Heart left ventricle (tissue), 16 donors: ENCODE measurements around the gene GRIN2C. TPM values are rescaled to one million over a fixed set of nuclear protein-coding genes. Genes with fewer than 3 reads are reported as not detected.

Experiments used
- ATAC-seq, 4 donors: fragments of 200-7000 bp; cut with Tn5 transposase; one replicate each; pipeline ENCODE4 v1.9.1; 2020 to 2022; ENCODE audit warnings: moderate library complexity in 4 of 4, mild to moderate bottlenecking in 3 of 4, moderate number of reproducible peaks in 1 of 4
- DNase-seq, 5 donors: peaks; one replicate each; pipeline ENCODE4 v3.0.0-alpha.2; 2020
- H3K27ac ChIP-seq, 12 donors: fragments of 200-600 bp; sonication (generic) in 4 of 12; one replicate each; pipeline versions ENCODE4 v1.5.0 to v1.8.0; 2016 to 2022; ENCODE audit warnings: mild to moderate bottlenecking in 2 of 12
- H3K27me3 ChIP-seq, 9 donors: fragments of 200-600 bp; sonication (generic) in 2 of 9; one replicate each; pipeline versions ENCODE4 v1.5.1 to v1.8.0; 2016 to 2022; ENCODE audit warnings: mild to moderate bottlenecking in 3 of 9
- H3K36me3 ChIP-seq, 9 donors: fragments of 200-600 bp; sonication (generic) in 2 of 9; one replicate each; pipeline versions ENCODE4 v1.5.0 to v1.8.0; 2018 to 2022; ENCODE audit warnings: mild to moderate bottlenecking in 2 of 9
- H3K4me1 ChIP-seq, 12 donors: fragments of 200-600 bp; sonication (generic) in 4 of 12; one replicate each; pipeline versions ENCODE4 v1.5.0 to v1.8.0; 2016 to 2022; ENCODE audit warnings: mild to moderate bottlenecking in 3 of 12
- H3K4me3 ChIP-seq, 12 donors: fragments of 200-600 bp; sonication (generic) in 4 of 12; one replicate each; pipeline versions ENCODE4 v1.5.0 to v1.8.0; 2017 to 2022; ENCODE audit warnings: mild to moderate bottlenecking in 9 of 12, moderate library complexity in 4 of 12
- H3K9me3 ChIP-seq, 12 donors: fragments of 200-600 bp; sonication (generic) in 4 of 12; one replicate each; pipeline versions ENCODE4 v1.5.0 to v1.8.0; 2016 to 2022; ENCODE audit warnings: mild to moderate bottlenecking in 1 of 12
- POLR2A ChIP-seq, 2 donors: fragments of 450-650 bp; IDR thresholded peaks; one replicate each; pipeline ENCODE4 v1.6.1; 2017; ENCODE audit warnings: antibody characterized with exemption in 2 of 2, mild to moderate bottlenecking in 2 of 2, moderate library complexity in 2 of 2
- WGBS, 4 donors: extraction: QIAGEN DNeasy Blood & Tissue Kit in 2 of 4; methylation state at CpG; one replicate each; pipeline versions ENCODE4 v1.1.5 to v1.1.7; 2013 to 2018; 5-methylcytosine and 5-hydroxymethylcytosine counted together
- intact Hi-C, 10 donors: fragments of 100-400 bp; cut with DNase I; formaldehyde crosslinking; loops; one replicate each; pipeline versions ENCODE4 v1.11.1 to v1.14.2; 2022
- polyA plus RNA-seq, 2 donors: library from polyadenylated mRNA; stranded (reverse); fragments of 200-250 nt; gene quantifications; one replicate each; pipeline ENCODE4 v1.2.3, GENCODE V29; 2013
- total RNA-seq, 9 donors: library from RNA; depleted of rRNA in 2 of 9; stranded (reverse); fragments of >200 nt in 2 of 9; fragmentation: NEBNext Ultra II Directional in 3 of 9; extraction: Animal tissue kit (Norgen Biotek cat#: 25700) in 3 of 9; gene quantifications; one replicate each; pipeline versions ENCODE4 v1.1.0 to v1.2.4, GENCODE V29; 2016 to 2023
- TF ChIP-seq, protein P1 (sequence below), 12 donors: fragments of 200-600 bp; sonication (generic) in 4 of 12; IDR thresholded peaks; one replicate each; pipeline versions ENCODE4 v1.5.0 to v1.8.0; 2018 to 2022; ENCODE audit warnings: antibody characterized with exemption in 12 of 12, mild to moderate bottlenecking in 5 of 12
- donor health status: ischemic (EF 13 %, LVEDD 7.1; RV severe dilation, severe dysfunction).
- donor health status: healthy with polysubstance abuse.
- donor health status: DM: no; HTN: yes; CAD: no.
- donor health status: DM: no; HTN: no; CAD: no.
- donor health status: ischemic (EF 25% LVEDD 6.9; RV normal size, moderate dysfunction).
- donor health status: ischemic (EF 25% LVEDD 5.7; RV mildly dilated, moderate dysfunction).
- donor health status: healthy.
- donor health status: DM: yes; HTN: yes; CAD: no.
- donor health status: ischemic (EF 35%, LVEDD 5.7; RV mildly dilated, moderate dysfunction).
- donor health status: nonischemic (EF 11% LVEDD 7.7; RV severe dilation, severe dysfunction).
- donor health status: DM: yes; HTN: yes; CAD: no.
- donor health status: PGD.
- donor health status: ischemic (EF 29% LVEDD 5.4; RV normal size, mild dysfunction).
- donor health status: nonischemic (EF 23%, LVEDD 6.1; RV moderate dilation, normal function).

GRIN2C gene
- total and polyA plus RNA-seq, 11 donors = 0.09 to 3.1 (median 0.40) TPM

DNA sequence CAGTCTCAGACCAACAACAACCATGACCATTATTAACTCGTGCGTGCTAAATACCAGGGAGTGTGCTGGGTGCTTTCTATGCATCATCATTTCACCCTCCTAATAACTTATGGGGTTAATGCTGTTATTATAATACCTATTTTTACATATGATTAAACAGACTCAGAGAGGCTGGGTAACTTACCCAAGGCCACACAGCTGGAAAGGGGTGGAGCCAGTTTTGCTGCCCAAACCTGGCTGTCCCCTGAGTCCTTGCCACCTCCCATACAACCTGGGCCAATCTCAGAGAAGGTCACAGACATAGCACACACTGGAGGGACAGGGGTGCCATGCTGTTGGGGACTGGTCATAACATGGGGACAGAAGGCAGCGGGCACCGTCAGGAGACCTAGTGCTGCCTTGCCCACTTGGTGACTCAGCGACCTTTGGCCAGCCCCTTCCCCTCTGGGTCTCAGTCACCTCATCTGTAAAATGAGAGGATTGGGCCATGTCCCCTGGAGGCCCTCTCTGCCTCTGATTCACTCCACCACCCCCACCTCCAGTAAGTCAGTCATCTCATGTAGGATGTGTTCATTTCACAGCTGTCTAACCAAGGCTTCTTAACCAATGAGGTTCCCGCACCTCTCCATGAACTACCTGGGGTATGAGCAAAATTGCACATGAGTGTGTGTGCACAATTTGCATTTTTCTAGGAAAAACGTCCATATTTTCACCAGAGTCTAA, 45.2 kb upstream of the GRIN2C start:
- no peak overlapping the region for H3K27ac ChIP-seq
- H3K9me3 ChIP-seq = no peaks in the 10 kb centered on the region
- no peaks in the 10 kb centered on the region for H3K4me1 ChIP-seq
- WGBS, 4 donors = 76 to 80% (median 77%) methylated on average over 6 to 7 of the region's 7 CpGs
- H3K4me3 ChIP-seq = no peak overlapping the region
- intact Hi-C loops = no loop called here
- H3K36me3 ChIP-seq = no peaks in the 10 kb centered on the region
- peaks cover 0 to 18% (median 3%) of the 10 kb centered on the region in 9 donors for H3K27me3 ChIP-seq
- ATAC-seq = no peak
- no peak for DNase-seq
- no peak for TF ChIP-seq POLR2A (IDR thresholded peaks at IDR 0.05)
- TF ChIP-seq, protein P1, sequence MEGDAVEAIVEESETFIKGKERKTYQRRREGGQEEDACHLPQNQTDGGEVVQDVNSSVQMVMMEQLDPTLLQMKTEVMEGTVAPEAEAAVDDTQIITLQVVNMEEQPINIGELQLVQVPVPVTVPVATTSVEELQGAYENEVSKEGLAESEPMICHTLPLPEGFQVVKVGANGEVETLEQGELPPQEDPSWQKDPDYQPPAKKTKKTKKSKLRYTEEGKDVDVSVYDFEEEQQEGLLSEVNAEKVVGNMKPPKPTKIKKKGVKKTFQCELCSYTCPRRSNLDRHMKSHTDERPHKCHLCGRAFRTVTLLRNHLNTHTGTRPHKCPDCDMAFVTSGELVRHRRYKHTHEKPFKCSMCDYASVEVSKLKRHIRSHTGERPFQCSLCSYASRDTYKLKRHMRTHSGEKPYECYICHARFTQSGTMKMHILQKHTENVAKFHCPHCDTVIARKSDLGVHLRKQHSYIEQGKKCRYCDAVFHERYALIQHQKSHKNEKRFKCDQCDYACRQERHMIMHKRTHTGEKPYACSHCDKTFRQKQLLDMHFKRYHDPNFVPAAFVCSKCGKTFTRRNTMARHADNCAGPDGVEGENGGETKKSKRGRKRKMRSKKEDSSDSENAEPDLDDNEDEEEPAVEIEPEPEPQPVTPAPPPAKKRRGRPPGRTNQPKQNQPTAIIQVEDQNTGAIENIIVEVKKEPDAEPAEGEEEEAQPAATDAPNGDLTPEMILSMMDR (IDR thresholded peaks at IDR 0.05) = no peak

DNA sequence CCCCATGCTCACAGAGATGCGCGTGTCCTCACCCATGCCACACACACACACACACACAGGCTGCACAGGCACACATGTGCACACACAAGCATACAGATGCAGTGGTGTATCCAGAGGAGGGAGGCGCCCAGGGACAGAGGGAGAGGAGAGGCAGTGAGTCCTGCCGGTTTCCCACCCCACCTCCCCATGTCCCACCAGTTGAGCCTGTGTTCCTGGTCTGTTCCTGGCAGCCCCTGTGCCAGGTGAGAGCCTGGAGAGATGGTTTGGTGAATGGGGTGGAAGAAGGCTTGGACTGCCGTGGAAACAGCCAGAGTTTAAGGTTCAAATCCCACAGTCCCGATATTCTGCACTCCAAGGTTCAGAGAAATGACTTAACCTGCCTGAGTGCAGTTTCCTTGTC, 44.0 kb upstream of the GRIN2C start:
- ATAC-seq (no peak), DNase-seq (no peak)
- H3K27ac ChIP-seq = no peak overlapping the region
- intact Hi-C loops = no loop called here
- WGBS, 4 donors = 68 to 74% (median 72%) methylated on average over 5 to 6 of the region's 6 CpGs
- no peaks in the 10 kb centered on the region for H3K36me3 ChIP-seq
- no peaks in the 10 kb centered on the region for H3K4me1 ChIP-seq
- H3K4me3 ChIP-seq = no peak overlapping the region
- H3K9me3 ChIP-seq = no peaks in the 10 kb centered on the region
- H3K27me3 ChIP-seq = peaks cover 0 to 18% (median 3%) of the 10 kb centered on the region in 9 donors
- TF ChIP-seq, protein P1 (IDR thresholded peaks at IDR 0.05) = no peak
- TF ChIP-seq POLR2A (IDR thresholded peaks at IDR 0.05) = no peak

DNA sequence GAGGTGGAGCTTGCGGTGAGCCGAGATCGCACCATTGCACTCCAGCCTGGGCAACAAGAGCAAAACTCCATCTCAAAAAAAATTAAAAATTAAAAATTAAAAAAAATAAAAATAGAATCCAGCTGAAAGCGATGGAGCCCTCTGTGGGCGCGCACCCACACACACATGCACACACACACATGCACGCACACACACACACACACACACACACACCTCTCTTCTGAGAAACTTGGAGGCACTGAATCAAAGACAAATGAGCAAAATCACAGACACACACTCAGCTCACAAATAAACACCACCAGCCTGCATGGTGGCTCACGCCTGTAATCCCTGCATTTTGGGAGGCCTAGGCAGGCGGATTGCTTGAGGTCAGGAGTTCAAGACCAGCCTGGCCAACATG, 43.3 kb upstream of the GRIN2C start:
- no peaks in the 10 kb centered on the region for H3K4me1 ChIP-seq
- DNase-seq (no peak), ATAC-seq (no peak)
- TF ChIP-seq, protein P1 (IDR thresholded peaks at IDR 0.05) = no peak
- TF ChIP-seq POLR2A (IDR thresholded peaks at IDR 0.05) = no peak
- no peak overlapping the region for H3K27ac ChIP-seq
- WGBS, 4 donors = 84 to 93% (median 87%) methylated on average over 9 of the region's 9 CpGs
- no peaks in the 10 kb centered on the region for H3K9me3 ChIP-seq
- intact Hi-C loops = no loop called here
- no peaks in the 10 kb centered on the region for H3K36me3 ChIP-seq
- no peak overlapping the region for H3K4me3 ChIP-seq
- peaks cover 0 to 18% (median 3%) of the 10 kb centered on the region in 9 donors for H3K27me3 ChIP-seq

DNA sequence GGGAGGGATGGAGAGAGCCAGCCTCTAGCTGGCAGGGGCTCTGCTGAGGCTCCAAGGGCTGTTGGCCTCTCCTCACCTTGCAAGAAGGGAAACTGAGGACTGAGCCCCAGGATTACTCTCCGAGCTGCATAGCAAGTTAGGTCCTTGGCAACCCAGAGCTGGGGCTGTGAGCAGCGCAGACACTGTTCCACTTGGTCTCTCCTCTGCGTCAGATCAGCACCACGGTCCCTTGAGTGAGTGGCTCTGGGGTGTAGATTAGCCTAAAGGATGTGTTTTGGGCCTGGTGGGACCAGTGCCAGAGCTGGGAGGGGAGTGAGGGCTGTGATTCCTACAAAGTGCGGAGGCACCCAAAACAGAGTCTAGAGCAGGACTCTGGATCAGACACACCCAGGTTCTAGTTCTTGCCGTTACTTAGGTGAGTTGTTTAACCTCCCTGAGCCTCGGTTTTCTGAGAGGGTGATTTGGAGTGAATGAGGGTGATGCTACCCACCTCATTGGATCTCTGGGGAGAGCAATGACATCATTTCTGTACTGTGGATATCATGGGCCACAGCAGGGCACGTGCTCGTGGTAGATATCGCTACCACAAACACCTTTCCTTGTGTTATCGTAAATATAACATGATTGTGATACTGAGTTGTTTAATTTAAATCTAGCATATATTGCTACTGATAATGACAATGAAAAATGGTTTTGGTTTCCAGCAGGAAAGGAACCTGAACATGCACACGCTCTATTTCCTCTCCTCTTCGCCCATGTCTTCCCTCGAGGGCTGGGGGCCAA, 41.9 kb upstream of the GRIN2C start:
- Histone ChIP-seq H3K27ac (no peak overlapping the region), H3K9me3 (no peaks in the 10 kb centered on the region), H3K27me3 (peaks cover 0 to 19% (median 6%) of the 10 kb centered on the region in 9 donors), H3K36me3 (no peaks in the 10 kb centered on the region), H3K4me1 (no peaks in the 10 kb centered on the region), H3K4me3 (no peak overlapping the region)
- intact Hi-C loops = no loop called here
- TF ChIP-seq POLR2A (IDR thresholded peaks at IDR 0.05) = no peak
- TF ChIP-seq, protein P1 (IDR thresholded peaks at IDR 0.05) = no peak
- WGBS, 4 donors = 69 to 77% (median 71%) methylated on average over 13 to 14 of the region's 14 CpGs
- ATAC-seq (no peak), DNase-seq (no peak)
